Trophoblast cell (in vitro differentiated cells and primary cell): ENCODE results near the gene FBXO30.

Experiments used
- DNase-seq, 2 donors: peaks; one replicate each; pipeline ENCODE4 v3.0.0-alpha.2; 2016
- H2AFZ ChIP-seq: 2 replicates; pipeline ENCODE4 v1.6.1; 2013; ENCODE audit warnings: low read length, moderate library complexity, mild to moderate bottlenecking; ENCODE audit not compliant: insufficient read depth, poor library complexity
- H2AK5ac ChIP-seq: 2 replicates; pipeline ENCODE4 v1.6.1; 2013; ENCODE audit warnings: mild to moderate bottlenecking, low read length
- H2BK120ac ChIP-seq: 2 replicates; pipeline ENCODE4 v1.6.1; 2013; ENCODE audit warnings: low read length, mild to moderate bottlenecking, moderate library complexity; ENCODE audit not compliant: insufficient read depth, poor library complexity
- H2BK12ac ChIP-seq: 2 replicates; pipeline ENCODE4 v1.6.1; 2013; ENCODE audit warnings: mild to moderate bottlenecking, low read length, moderate library complexity
- H2BK5ac ChIP-seq: 2 replicates; pipeline ENCODE4 v1.6.1; 2013; ENCODE audit warnings: low read length, low read depth, moderate library complexity, mild to moderate bottlenecking; ENCODE audit not compliant: poor library complexity
- H3K14ac ChIP-seq: 2 replicates; pipeline ENCODE4 v1.6.1; 2013; ENCODE audit warnings: mild to moderate bottlenecking, low read length
- H3K18ac ChIP-seq: 2 replicates; pipeline ENCODE4 v1.6.1; 2013; ENCODE audit warnings: mild to moderate bottlenecking, low read length
- H3K23ac ChIP-seq: 2 replicates; pipeline ENCODE4 v1.6.1; 2013; ENCODE audit warnings: low read length
- H3K27ac ChIP-seq: 2 replicates; pipeline ENCODE4 v1.5.1; 2013; ENCODE audit warnings: low read depth, mild to moderate bottlenecking, inconsistent platforms, low read length, moderate library complexity
- H3K27me3 ChIP-seq: 2 replicates; pipeline ENCODE4 v1.6.1; 2013; ENCODE audit warnings: inconsistent platforms, mild to moderate bottlenecking, low read length, moderate library complexity; ENCODE audit not compliant: insufficient read depth
- H3K36me3 ChIP-seq, 2 experiments: 1 replicate in 1 of 2; 2 replicates in 1 of 2; pipeline ENCODE4 v1.6.1; 2013; ENCODE audit warnings: low read length in 2 of 2, mild to moderate bottlenecking in 2 of 2, moderate library complexity in 1 of 2; ENCODE audit not compliant: insufficient read depth in 2 of 2, control insufficient read depth in 1 of 2
- H3K4ac ChIP-seq: 2 replicates; pipeline ENCODE4 v1.6.1; 2013; ENCODE audit warnings: low read depth, mild to moderate bottlenecking, low read length, moderate library complexity
- H3K4me1 ChIP-seq, 2 experiments: 1 replicate in 1 of 2; 2 replicates in 1 of 2; pipeline ENCODE4 v1.6.1; 2013; ENCODE audit warnings: low read length in 2 of 2, mild to moderate bottlenecking in 2 of 2, moderate library complexity in 1 of 2; ENCODE audit not compliant: insufficient read depth in 2 of 2, control insufficient read depth in 1 of 2
- H3K4me2 ChIP-seq: 2 replicates; pipeline ENCODE4 v1.6.1; 2013; ENCODE audit warnings: inconsistent platforms, mild to moderate bottlenecking, low read length, moderate library complexity
- H3K4me3 ChIP-seq: 2 replicates; pipeline ENCODE4 v1.5.1; 2013; ENCODE audit warnings: mild to moderate bottlenecking, low read depth, low read length, inconsistent platforms
- H3K79me1 ChIP-seq: one replicate; pipeline ENCODE4 v1.6.1; 2013; ENCODE audit warnings: low read length
- H3K79me2 ChIP-seq: 2 replicates; pipeline ENCODE4 v1.6.1; 2013; ENCODE audit warnings: low read length, mild to moderate bottlenecking; ENCODE audit not compliant: control insufficient read depth, insufficient read depth, poor library complexity
- H3K9ac ChIP-seq: 2 replicates; pipeline ENCODE4 v1.6.1; 2013; ENCODE audit warnings: mild to moderate bottlenecking, low read length
- H3K9me3 ChIP-seq: 2 replicates; pipeline ENCODE4 v1.6.1; 2013; ENCODE audit warnings: low read depth, mild to moderate bottlenecking, control low read depth, inconsistent platforms, low read length; ENCODE audit not compliant: insufficient read depth
- H4K12ac ChIP-seq: 2 replicates; pipeline ENCODE4 v1.6.1; 2013; ENCODE audit warnings: low read depth, mild to moderate bottlenecking, low read length, moderate library complexity
- H4K8ac ChIP-seq: 2 replicates; pipeline ENCODE4 v1.6.1; 2013; ENCODE audit warnings: low read depth, mild to moderate bottlenecking, low read length, moderate library complexity
- H4K91ac ChIP-seq: one replicate; pipeline ENCODE4 v1.6.1; 2013; ENCODE audit warnings: low read depth, mild to moderate bottlenecking, low read length, moderate library complexity
- WGBS: extraction: QIAGEN DNeasy Blood & Tissue Kit; methylation state at CpG from one replicate; pipeline ENCODE4 v1.1.7; 2013; ENCODE audit warnings: missing lambda C conversion rate; ENCODE audit not compliant: insufficient read length, insufficient coverage; ENCODE audit errors: extremely low coverage; 5-methylcytosine and 5-hydroxymethylcytosine counted together

The FBXO30 gene

GRCh38 chr6:145809211-145809610 is 5.4 kb downstream of the FBXO30 start:
- no peak overlapping the region for H3K4me2 ChIP-seq
- H3K23ac ChIP-seq, result no peak overlapping the region
- no peak overlapping the region for H3K9ac ChIP-seq
- peaks cover 2% of the 10 kb centered on the region for H3K79me2 ChIP-seq
- no peak overlapping the region for H2BK120ac ChIP-seq
- H3K9me3 ChIP-seq, result no peaks in the 10 kb centered on the region
- H3K4me3 ChIP-seq, result no peak overlapping the region
- H3K27me3 ChIP-seq, result no peaks in the 10 kb centered on the region
- peak overlapping the region; percentile 75 for H3K4ac ChIP-seq
- H2BK5ac ChIP-seq, result no peak overlapping the region
- H3K27ac ChIP-seq, result no peak overlapping the region
- H3K79me1 ChIP-seq, result peaks cover 3% of the 10 kb centered on the region
- DNase-seq, result no peak
- no peak overlapping the region for H4K8ac ChIP-seq
- H2AFZ ChIP-seq, result no peak overlapping the region
- no peak overlapping the region for H3K14ac ChIP-seq
- H4K91ac ChIP-seq, result no peak overlapping the region
- no peak overlapping the region for H4K12ac ChIP-seq
- H3K18ac ChIP-seq, result no peak overlapping the region
- H2BK12ac ChIP-seq, result no peak overlapping the region
- H3K36me3 ChIP-seq, result peaks cover 3 to 14% of the 10 kb centered on the region in 2 experiments
- no peaks in the 10 kb centered on the region for H3K4me1 ChIP-seq
- no peak overlapping the region for H2AK5ac ChIP-seq

GRCh38 chr6:145808239-145808638 is 6.4 kb downstream of the FBXO30 start:
- H3K79me1 ChIP-seq, result no peaks in the 10 kb centered on the region
- no peak overlapping the region for H3K18ac ChIP-seq
- H3K4me3 ChIP-seq, result no peak overlapping the region
- H4K91ac ChIP-seq, result no peak overlapping the region
- no peak overlapping the region for H4K12ac ChIP-seq
- H3K23ac ChIP-seq, result no peak overlapping the region
- no peak overlapping the region for H2BK12ac ChIP-seq
- DNase-seq, result peak in 1 of 2 donors; percentile 27
- no peak overlapping the region for H3K4ac ChIP-seq
- no peak overlapping the region for H3K27ac ChIP-seq
- no peak overlapping the region for H3K9ac ChIP-seq
- H3K79me2 ChIP-seq, result no peaks in the 10 kb centered on the region
- no peaks in the 10 kb centered on the region for H3K9me3 ChIP-seq
- no peak overlapping the region for H2BK5ac ChIP-seq
- no peak overlapping the region for H2BK120ac ChIP-seq
- peaks cover 3 to 15% of the 10 kb centered on the region in 2 experiments for H3K36me3 ChIP-seq
- H3K4me1 ChIP-seq, result no peaks in the 10 kb centered on the region
- H4K8ac ChIP-seq, result no peak overlapping the region
- no peak overlapping the region for H2AFZ ChIP-seq
- no peaks in the 10 kb centered on the region for H3K27me3 ChIP-seq
- H2AK5ac ChIP-seq, result no peak overlapping the region
- 100% methylated on average over 1 of the region's 2 CpGs for WGBS
- H3K14ac ChIP-seq, result no peak overlapping the region
- H3K4me2 ChIP-seq, result no peak overlapping the region

GRCh38 chr6:145802141-145802540 is 12.5 kb downstream of the FBXO30 start:
- no peaks in the 10 kb centered on the region for H3K9me3 ChIP-seq
- no peak overlapping the region for H4K91ac ChIP-seq
- no peak overlapping the region for H3K9ac ChIP-seq
- no peaks in the 10 kb centered on the region for H3K27me3 ChIP-seq
- no peak overlapping the region for H3K4me2 ChIP-seq
- no peak overlapping the region for H2BK120ac ChIP-seq
- H3K4ac ChIP-seq, result no peak overlapping the region
- H2AK5ac ChIP-seq, result no peak overlapping the region
- H3K14ac ChIP-seq, result no peak overlapping the region
- no peak overlapping the region for H2BK12ac ChIP-seq
- no peaks in the 10 kb centered on the region for H3K79me1 ChIP-seq
- no peak overlapping the region for H3K4me3 ChIP-seq
- WGBS, result 100% methylated on average over 1 of the region's 5 CpGs
- H2AFZ ChIP-seq, result no peak overlapping the region
- H3K79me2 ChIP-seq, result no peaks in the 10 kb centered on the region
- DNase-seq, result no peak
- H3K27ac ChIP-seq, result no peak overlapping the region
- peaks cover 3 to 17% of the 10 kb centered on the region in 2 experiments for H3K36me3 ChIP-seq
- H3K4me1 ChIP-seq, result no peaks in the 10 kb centered on the region
- no peak overlapping the region for H3K23ac ChIP-seq
- H3K18ac ChIP-seq, result no peak overlapping the region
- H2BK5ac ChIP-seq, result no peak overlapping the region
- H4K8ac ChIP-seq, result no peak overlapping the region
- H4K12ac ChIP-seq, result no peak overlapping the region

- no peak overlapping the region for H4K12ac ChIP-seq
- H2AFZ ChIP-seq, result no peak overlapping the region
- no CpG with 5 or more reads among the region's 6 CpGs for WGBS
- no peak overlapping the region for H3K18ac ChIP-seq
- H3K14ac ChIP-seq, result no peak overlapping the region
- H2BK120ac ChIP-seq, result no peak overlapping the region
- no peaks in the 10 kb centered on the region for H3K79me1 ChIP-seq
- H3K27me3 ChIP-seq, result no peaks in the 10 kb centered on the region
- H3K9ac ChIP-seq, result no peak overlapping the region
- DNase-seq, result no peak
- no peak overlapping the region for H3K4ac ChIP-seq
- H4K91ac ChIP-seq, result no peak overlapping the region
- no peak overlapping the region for H3K4me2 ChIP-seq
- no peak overlapping the region for H2BK5ac ChIP-seq
- peaks cover 3 to 14% of the 10 kb centered on the region in 2 experiments for H3K36me3 ChIP-seq
- no peak overlapping the region for H4K8ac ChIP-seq
- H3K23ac ChIP-seq, result no peak overlapping the region
- no peak overlapping the region for H2BK12ac ChIP-seq
- H3K79me2 ChIP-seq, result no peaks in the 10 kb centered on the region
- no peak overlapping the region for H3K27ac ChIP-seq
- no peaks in the 10 kb centered on the region for H3K4me1 ChIP-seq
- H2AK5ac ChIP-seq, result no peak overlapping the region
- H3K4me3 ChIP-seq, result no peak overlapping the region
- no peaks in the 10 kb centered on the region for H3K9me3 ChIP-seq
Measured at GRCh38 chr6:145801021-145801420, 13.6 kb downstream of the FBXO30 start.
